ENCODE measurements around the gene PROS1.

DNA sequence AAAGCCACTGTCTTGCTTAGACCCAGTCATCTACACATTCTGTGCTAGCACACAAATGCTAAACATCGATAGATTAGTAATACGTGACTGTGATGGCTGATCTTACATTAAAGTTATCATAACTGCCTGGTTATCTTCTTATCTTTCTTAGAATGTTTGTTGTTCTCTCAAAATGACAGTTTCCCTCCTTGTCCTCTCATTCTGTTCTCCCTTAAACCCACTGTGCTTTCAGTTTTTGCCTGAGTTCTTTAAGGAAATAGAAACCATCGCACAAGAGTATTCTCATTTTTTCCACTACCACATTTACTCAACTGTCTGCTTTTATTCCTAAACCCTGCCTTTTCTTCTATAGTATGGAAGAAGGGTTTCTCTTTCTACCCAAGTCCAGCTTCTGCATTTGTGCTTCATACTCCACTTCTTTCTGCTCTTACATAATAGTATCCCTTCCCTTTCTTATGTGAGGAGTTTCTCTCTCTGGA, 37.6 kb upstream of the PROS1 start:
- TF ChIP-seq, protein P1, sequence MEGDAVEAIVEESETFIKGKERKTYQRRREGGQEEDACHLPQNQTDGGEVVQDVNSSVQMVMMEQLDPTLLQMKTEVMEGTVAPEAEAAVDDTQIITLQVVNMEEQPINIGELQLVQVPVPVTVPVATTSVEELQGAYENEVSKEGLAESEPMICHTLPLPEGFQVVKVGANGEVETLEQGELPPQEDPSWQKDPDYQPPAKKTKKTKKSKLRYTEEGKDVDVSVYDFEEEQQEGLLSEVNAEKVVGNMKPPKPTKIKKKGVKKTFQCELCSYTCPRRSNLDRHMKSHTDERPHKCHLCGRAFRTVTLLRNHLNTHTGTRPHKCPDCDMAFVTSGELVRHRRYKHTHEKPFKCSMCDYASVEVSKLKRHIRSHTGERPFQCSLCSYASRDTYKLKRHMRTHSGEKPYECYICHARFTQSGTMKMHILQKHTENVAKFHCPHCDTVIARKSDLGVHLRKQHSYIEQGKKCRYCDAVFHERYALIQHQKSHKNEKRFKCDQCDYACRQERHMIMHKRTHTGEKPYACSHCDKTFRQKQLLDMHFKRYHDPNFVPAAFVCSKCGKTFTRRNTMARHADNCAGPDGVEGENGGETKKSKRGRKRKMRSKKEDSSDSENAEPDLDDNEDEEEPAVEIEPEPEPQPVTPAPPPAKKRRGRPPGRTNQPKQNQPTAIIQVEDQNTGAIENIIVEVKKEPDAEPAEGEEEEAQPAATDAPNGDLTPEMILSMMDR (IDR thresholded peaks at IDR 0.05; ENCODE audit: low read depth, low read length), result no peak
- TF ChIP-seq POLR2A (IDR thresholded peaks at IDR 0.05; ENCODE audit: extremely low read depth, insufficient read length), result no peak
- TF ChIP-seq, protein P2, sequence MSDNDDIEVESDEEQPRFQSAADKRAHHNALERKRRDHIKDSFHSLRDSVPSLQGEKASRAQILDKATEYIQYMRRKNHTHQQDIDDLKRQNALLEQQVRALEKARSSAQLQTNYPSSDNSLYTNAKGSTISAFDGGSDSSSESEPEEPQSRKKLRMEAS (IDR thresholded peaks at IDR 0.05; ENCODE audit: low read depth, low read length), result no peak
- TF ChIP-seq MYC (IDR thresholded peaks at IDR 0.05; ENCODE audit: low read depth, low read length), result no peak

Data from NB4 (cell line).